ENCODE data around the gene NT5E. TPM values are rescaled to one million over a fixed set of nuclear protein-coding genes. Genes with fewer than 3 reads are reported as not detected.

The NT5E gene
- total and polyA plus RNA-seq, 2 donors = 3.6 to 3.7 TPM

DNA sequence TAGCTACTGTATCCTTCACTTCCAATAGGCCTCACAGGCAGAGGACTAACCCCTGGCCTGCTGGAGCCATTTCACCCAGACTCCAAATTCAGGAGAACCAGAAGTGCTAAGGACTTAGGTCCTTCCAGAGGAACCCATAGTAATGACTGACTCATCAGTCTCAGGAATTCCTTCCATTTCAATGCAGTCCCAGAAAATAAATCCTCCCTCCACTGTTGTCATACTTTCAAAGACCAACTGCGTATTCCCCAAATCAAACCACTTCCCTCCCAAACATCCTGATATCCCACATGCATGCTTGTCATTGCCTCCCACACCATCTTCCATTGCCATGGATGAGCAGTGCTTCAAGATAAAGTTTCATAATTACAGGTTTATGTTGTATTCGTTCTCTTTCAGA, 31.8 kb upstream of the NT5E start:
- H3K36me3 ChIP-seq (ENCODE audit: control insufficient read depth in 2 of 2, insufficient read depth in 2 of 2, low read length in 1 of 2) = no peaks in the 10 kb centered on the region

DNA sequence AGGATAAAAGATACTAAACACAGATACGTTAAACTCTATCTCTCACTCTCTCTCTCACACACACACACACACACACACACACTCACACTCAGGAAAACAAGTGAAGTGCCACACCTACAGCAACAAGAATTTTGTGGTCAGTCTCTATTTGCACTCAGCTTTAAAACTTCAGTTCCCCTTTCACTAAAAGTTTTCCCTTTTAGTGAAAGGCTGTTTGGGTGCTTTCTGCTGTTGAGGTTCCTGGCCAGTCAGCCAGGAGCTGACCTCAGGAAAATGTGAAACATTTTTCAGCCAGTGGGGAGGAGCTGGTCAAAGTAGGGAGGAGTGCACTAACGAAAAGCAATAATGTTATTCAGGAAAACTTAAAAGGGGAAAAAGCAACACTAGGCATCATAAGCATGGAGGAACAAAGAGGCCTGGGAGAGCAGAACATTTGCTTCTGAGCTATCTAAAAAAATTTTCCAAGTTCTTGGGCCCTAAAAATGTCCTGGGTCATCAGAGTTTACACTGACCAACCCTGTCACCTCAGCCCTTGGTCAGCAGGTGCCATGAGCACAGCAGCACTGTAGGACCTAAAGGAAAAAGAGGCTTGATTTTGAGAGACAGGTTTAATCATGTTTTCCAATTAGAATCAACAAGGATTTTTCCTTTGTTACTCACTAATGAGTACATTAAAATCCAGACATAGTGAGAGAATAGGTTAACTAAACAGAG, 30.7 kb upstream of the NT5E start:
- H3K4me3 ChIP-seq (ENCODE audit: low read length in 2 of 2) = no peak overlapping the region
- DNase-seq (ENCODE audit: low read depth in 6 of 9, low spot score in 9 of 9) = no peak
- H3K9me3 ChIP-seq (ENCODE audit: control insufficient read depth in 2 of 2, insufficient read depth in 1 of 2, low read length in 1 of 2) = no peaks in the 10 kb centered on the region
- no peaks in the 10 kb centered on the region for H3K36me3 ChIP-seq (ENCODE audit: control insufficient read depth in 2 of 2, insufficient read depth in 2 of 2, low read length in 1 of 2)
- no peaks in the 10 kb centered on the region for H3K27me3 ChIP-seq (ENCODE audit: control insufficient read depth in 2 of 2, insufficient read depth in 1 of 2, low read length in 1 of 2)
- H3K27ac ChIP-seq (ENCODE audit: low read depth in 1 of 2, low read length in 1 of 2) = no peak overlapping the region
- H3K4me1 ChIP-seq (ENCODE audit: control insufficient read depth in 2 of 2, insufficient read depth in 2 of 2, low read length in 2 of 2) = no peaks in the 10 kb centered on the region
- 37% methylated on average over 2 of the region's 2 CpGs for WGBS

More for the DNA sequence above, 31.8 kb upstream of the NT5E start:
- Histone ChIP-seq H3K27me3 (ENCODE audit: control insufficient read depth in 2 of 2, insufficient read depth in 1 of 2, low read length in 1 of 2) (no peaks in the 10 kb centered on the region), H3K4me1 (ENCODE audit: control insufficient read depth in 2 of 2, insufficient read depth in 2 of 2, low read length in 2 of 2) (no peaks in the 10 kb centered on the region), H3K4me3 (ENCODE audit: low read length in 2 of 2) (no peak overlapping the region), H3K9me3 (ENCODE audit: control insufficient read depth in 2 of 2, insufficient read depth in 1 of 2, low read length in 1 of 2) (no peaks in the 10 kb centered on the region), H3K27ac (ENCODE audit: low read depth in 1 of 2, low read length in 1 of 2) (no peak overlapping the region)
- WGBS = 97% methylated on average over 2 of the region's 2 CpGs
- no peak for DNase-seq (ENCODE audit: low read depth in 6 of 9, low spot score in 9 of 9)

DNA sequence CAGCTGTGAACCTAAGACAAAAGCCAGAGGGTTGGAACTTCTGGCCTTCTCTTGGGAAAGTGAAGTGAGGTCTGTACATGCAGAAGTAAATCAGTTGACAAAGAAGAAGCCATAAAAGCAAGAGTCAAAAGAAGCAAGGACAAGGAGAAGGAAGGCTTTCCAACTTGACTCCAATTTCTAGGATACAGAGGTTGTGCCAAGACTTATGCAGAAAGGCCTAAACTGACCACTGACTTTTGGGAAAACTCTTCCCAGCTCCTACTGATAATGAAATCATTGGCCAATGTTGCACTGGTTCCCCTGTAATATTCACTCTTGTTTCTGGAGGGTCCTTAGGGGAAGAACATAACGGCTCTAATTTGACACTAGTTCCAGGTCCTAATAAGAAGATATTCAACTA, 29.3 kb upstream of the NT5E start:
- Histone ChIP-seq H3K27me3 (ENCODE audit: control insufficient read depth in 2 of 2, insufficient read depth in 1 of 2, low read length in 1 of 2) (no peaks in the 10 kb centered on the region), H3K27ac (ENCODE audit: low read depth in 1 of 2, low read length in 1 of 2) (no peak overlapping the region), H3K36me3 (ENCODE audit: control insufficient read depth in 2 of 2, insufficient read depth in 2 of 2, low read length in 1 of 2) (no peaks in the 10 kb centered on the region), H3K9me3 (ENCODE audit: control insufficient read depth in 2 of 2, insufficient read depth in 1 of 2, low read length in 1 of 2) (no peaks in the 10 kb centered on the region), H3K4me1 (ENCODE audit: control insufficient read depth in 2 of 2, insufficient read depth in 2 of 2, low read length in 2 of 2) (no peaks in the 10 kb centered on the region), H3K4me3 (ENCODE audit: low read length in 2 of 2) (no peak overlapping the region)
- WGBS = 100% methylated on average over 1 of the region's 1 CpG
- no peak for DNase-seq (ENCODE audit: low read depth in 6 of 9, low spot score in 9 of 9)

DNA sequence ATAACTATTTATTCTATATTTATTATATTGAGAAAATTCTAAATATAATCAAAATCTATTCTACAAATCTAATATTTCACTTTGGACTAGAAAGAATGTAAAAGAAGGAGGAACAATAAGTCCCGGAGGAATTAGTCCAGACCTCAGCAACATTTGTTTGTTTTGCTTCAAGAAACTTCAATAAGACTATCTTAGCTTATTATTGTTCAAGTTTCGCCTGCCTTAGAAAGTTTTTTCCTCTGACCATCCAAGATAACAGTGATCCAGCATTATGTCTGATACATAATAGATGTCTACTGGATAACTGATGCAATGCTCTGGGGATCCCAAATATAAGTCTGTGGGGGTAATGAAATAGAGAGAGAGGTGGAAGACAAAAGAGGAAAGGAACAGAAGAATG, 28.7 kb upstream of the NT5E start:
- DNase-seq (ENCODE audit: low read depth in 6 of 9, low spot score in 9 of 9) = no peak
- H3K4me1 ChIP-seq (ENCODE audit: control insufficient read depth in 2 of 2, insufficient read depth in 2 of 2, low read length in 2 of 2) = no peaks in the 10 kb centered on the region
- 95% methylated on average over 2 of the region's 2 CpGs for WGBS
- H3K9me3 ChIP-seq (ENCODE audit: control insufficient read depth in 2 of 2, insufficient read depth in 1 of 2, low read length in 1 of 2) = no peaks in the 10 kb centered on the region
- H3K27me3 ChIP-seq (ENCODE audit: control insufficient read depth in 2 of 2, insufficient read depth in 1 of 2, low read length in 1 of 2) = no peaks in the 10 kb centered on the region
- no peak overlapping the region for H3K4me3 ChIP-seq (ENCODE audit: low read length in 2 of 2)
- H3K36me3 ChIP-seq (ENCODE audit: control insufficient read depth in 2 of 2, insufficient read depth in 2 of 2, low read length in 1 of 2) = no peaks in the 10 kb centered on the region
- no peak overlapping the region for H3K27ac ChIP-seq (ENCODE audit: low read depth in 1 of 2, low read length in 1 of 2)

DNA sequence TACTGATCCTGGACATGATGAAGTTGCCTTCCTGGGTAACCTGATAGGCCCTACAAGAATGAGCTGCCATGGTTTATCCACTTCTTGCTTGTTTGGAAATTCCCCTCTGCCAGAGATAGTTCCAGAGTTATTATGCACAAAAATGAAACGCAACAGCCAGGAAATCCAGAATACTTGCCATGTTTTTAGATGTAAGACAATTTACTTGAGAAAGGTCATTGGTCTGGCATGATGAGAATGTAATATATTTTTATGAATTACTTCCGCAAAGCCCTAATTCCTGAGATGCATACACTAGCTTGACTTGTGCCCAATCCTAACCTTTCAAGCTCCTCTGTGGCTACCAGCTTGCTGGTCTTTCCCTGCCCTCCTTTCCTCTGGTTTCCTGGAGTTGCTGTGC, 27.9 kb upstream of the NT5E start:
- no peak overlapping the region for H3K27ac ChIP-seq (ENCODE audit: low read depth in 1 of 2, low read length in 1 of 2)
- DNase-seq (ENCODE audit: low read depth in 6 of 9, low spot score in 9 of 9) = no peak
- WGBS = 94% methylated on average over 2 of the region's 2 CpGs
- H3K36me3 ChIP-seq (ENCODE audit: control insufficient read depth in 2 of 2, insufficient read depth in 2 of 2, low read length in 1 of 2) = no peaks in the 10 kb centered on the region
- peaks cover 0 to 3% of the 10 kb centered on the region in 2 donors for H3K9me3 ChIP-seq (ENCODE audit: control insufficient read depth in 2 of 2, insufficient read depth in 1 of 2, low read length in 1 of 2)
- no peaks in the 10 kb centered on the region for H3K27me3 ChIP-seq (ENCODE audit: control insufficient read depth in 2 of 2, insufficient read depth in 1 of 2, low read length in 1 of 2)
- H3K4me3 ChIP-seq (ENCODE audit: low read length in 2 of 2) = no peak overlapping the region
- no peaks in the 10 kb centered on the region for H3K4me1 ChIP-seq (ENCODE audit: control insufficient read depth in 2 of 2, insufficient read depth in 2 of 2, low read length in 2 of 2)

DNA sequence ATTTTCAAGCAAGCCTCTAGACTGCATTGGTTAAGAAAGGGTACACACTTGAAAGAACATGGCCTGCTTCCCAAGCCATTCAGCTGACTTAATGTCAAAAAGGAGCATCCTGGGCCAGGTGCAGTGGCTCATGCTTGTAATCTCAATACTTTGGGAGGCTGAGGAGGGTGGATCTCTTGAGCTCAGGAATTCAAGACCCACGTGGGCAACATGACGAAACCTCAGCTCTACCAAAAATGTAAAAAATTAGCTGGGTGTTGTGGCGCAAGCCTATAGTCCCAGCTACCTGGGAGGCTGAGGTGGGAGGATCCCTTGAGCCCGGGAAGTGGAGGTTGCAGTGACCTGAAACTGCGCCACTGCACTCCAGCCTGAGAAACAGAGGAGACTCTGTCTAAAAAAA, 26.9 kb upstream of the NT5E start:
- Histone ChIP-seq H3K4me3 (ENCODE audit: low read length in 2 of 2) (no peak overlapping the region), H3K36me3 (ENCODE audit: control insufficient read depth in 2 of 2, insufficient read depth in 2 of 2, low read length in 1 of 2) (no peaks in the 10 kb centered on the region), H3K27ac (ENCODE audit: low read depth in 1 of 2, low read length in 1 of 2) (no peak overlapping the region), H3K27me3 (ENCODE audit: control insufficient read depth in 2 of 2, insufficient read depth in 1 of 2, low read length in 1 of 2) (no peaks in the 10 kb centered on the region), H3K9me3 (ENCODE audit: control insufficient read depth in 2 of 2, insufficient read depth in 1 of 2, low read length in 1 of 2) (peaks cover 0 to 4% of the 10 kb centered on the region in 2 donors), H3K4me1 (ENCODE audit: control insufficient read depth in 2 of 2, insufficient read depth in 2 of 2, low read length in 2 of 2) (no peaks in the 10 kb centered on the region)
- WGBS = 96% methylated on average over 5 of the region's 5 CpGs
- no peak for DNase-seq (ENCODE audit: low read depth in 6 of 9, low spot score in 9 of 9)

DNA sequence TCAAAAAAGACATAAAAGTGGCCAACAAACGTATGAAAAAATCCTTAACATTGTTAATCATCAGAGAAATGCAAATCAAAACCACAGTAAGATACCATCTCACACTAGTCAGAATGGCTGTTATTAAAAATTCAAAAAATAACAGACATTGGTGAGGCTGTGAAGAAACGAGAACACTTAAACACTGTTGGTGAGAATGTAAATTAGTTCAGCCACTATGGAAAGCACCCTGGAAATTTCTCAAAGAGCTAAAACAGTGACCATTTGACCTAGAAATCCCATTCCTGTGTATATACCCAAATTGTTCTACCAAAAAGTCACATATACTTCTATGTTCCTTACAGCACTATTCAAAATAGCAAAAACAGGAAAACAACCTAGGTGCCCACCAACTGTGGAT, 24.9 kb upstream of the NT5E start:
- Histone ChIP-seq H3K27ac (ENCODE audit: low read depth in 1 of 2, low read length in 1 of 2) (no peak overlapping the region), H3K4me3 (ENCODE audit: low read length in 2 of 2) (no peak overlapping the region), H3K36me3 (ENCODE audit: control insufficient read depth in 2 of 2, insufficient read depth in 2 of 2, low read length in 1 of 2) (no peaks in the 10 kb centered on the region), H3K9me3 (ENCODE audit: control insufficient read depth in 2 of 2, insufficient read depth in 1 of 2, low read length in 1 of 2) (peaks cover 0 to 4% of the 10 kb centered on the region in 2 donors), H3K27me3 (ENCODE audit: control insufficient read depth in 2 of 2, insufficient read depth in 1 of 2, low read length in 1 of 2) (no peaks in the 10 kb centered on the region), H3K4me1 (ENCODE audit: control insufficient read depth in 2 of 2, insufficient read depth in 2 of 2, low read length in 2 of 2) (no peaks in the 10 kb centered on the region)
- DNase-seq (ENCODE audit: low read depth in 6 of 9, low spot score in 9 of 9) = no peak
- 74% methylated on average over 2 of the region's 2 CpGs for WGBS

DNA sequence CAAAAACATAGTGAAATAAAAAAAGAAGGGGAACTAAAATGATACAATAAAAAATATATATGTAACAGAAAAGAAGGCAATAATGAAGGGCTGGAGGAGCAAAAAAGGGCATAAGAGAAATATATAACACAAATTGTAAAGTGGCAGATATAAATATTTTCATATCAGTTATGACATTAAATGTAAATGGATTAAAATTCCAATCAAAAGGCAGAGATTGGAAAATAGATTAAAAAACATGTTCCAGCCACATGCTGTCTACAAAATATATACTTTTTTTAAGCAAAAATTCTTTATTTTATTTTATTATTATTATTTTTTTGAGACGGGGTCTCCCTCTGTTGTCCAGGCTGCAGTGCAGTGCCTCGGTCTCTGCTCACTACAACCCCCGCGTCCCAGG, 23.9 kb upstream of the NT5E start:
- DNase-seq (ENCODE audit: low read depth in 6 of 9, low spot score in 9 of 9) = no peak
- Histone ChIP-seq H3K27ac (ENCODE audit: low read depth in 1 of 2, low read length in 1 of 2) (no peak overlapping the region), H3K36me3 (ENCODE audit: control insufficient read depth in 2 of 2, insufficient read depth in 2 of 2, low read length in 1 of 2) (no peaks in the 10 kb centered on the region), H3K4me1 (ENCODE audit: control insufficient read depth in 2 of 2, insufficient read depth in 2 of 2, low read length in 2 of 2) (no peaks in the 10 kb centered on the region), H3K9me3 (ENCODE audit: control insufficient read depth in 2 of 2, insufficient read depth in 1 of 2, low read length in 1 of 2) (peaks cover 0 to 4% of the 10 kb centered on the region in 2 donors), H3K27me3 (ENCODE audit: control insufficient read depth in 2 of 2, insufficient read depth in 1 of 2, low read length in 1 of 2) (no peaks in the 10 kb centered on the region), H3K4me3 (ENCODE audit: low read length in 2 of 2) (no peak overlapping the region)
- 98% methylated on average over 4 of the region's 4 CpGs for WGBS

DNA sequence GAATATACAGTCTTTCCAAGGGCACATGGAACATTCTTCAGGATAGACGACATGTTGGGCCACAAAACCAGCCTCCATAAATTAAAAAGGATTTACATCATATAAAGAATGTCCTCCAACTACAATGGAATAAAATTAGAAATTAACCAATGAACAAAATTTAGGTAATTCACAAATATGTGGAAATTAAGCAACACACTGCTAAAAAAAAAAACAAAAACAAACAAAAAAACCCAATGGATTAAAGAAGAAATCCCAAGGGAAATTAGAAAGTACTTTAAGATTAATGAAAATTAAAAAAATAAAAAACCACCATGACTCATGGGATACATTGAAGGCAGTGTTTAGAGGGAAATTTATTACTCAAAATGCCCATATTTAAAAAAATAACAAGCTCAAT, 21.4 kb upstream of the NT5E start:
- no peaks in the 10 kb centered on the region for H3K27me3 ChIP-seq (ENCODE audit: control insufficient read depth in 2 of 2, insufficient read depth in 1 of 2, low read length in 1 of 2)
- WGBS = 94% methylated on average over 1 of the region's 1 CpG
- H3K4me3 ChIP-seq (ENCODE audit: low read length in 2 of 2) = no peak overlapping the region
- H3K9me3 ChIP-seq (ENCODE audit: control insufficient read depth in 2 of 2, insufficient read depth in 1 of 2, low read length in 1 of 2) = peaks cover 0 to 4% of the 10 kb centered on the region in 2 donors
- no peaks in the 10 kb centered on the region for H3K36me3 ChIP-seq (ENCODE audit: control insufficient read depth in 2 of 2, insufficient read depth in 2 of 2, low read length in 1 of 2)
- no peak overlapping the region for H3K27ac ChIP-seq (ENCODE audit: low read depth in 1 of 2, low read length in 1 of 2)
- no peak for DNase-seq (ENCODE audit: low read depth in 6 of 9, low spot score in 9 of 9)
- no peaks in the 10 kb centered on the region for H3K4me1 ChIP-seq (ENCODE audit: control insufficient read depth in 2 of 2, insufficient read depth in 2 of 2, low read length in 2 of 2)

All from thymus (tissue), 11 donors.